Natural killer cell (primary cell): ENCODE measurements around the gene CABP7. TPM values are rescaled to one million over a fixed set of nuclear protein-coding genes. Genes with fewer than 3 reads are reported as not detected.

Experiments used
- ATAC-seq, 3 donors: fragments of 150-1000 bp in 2 of 3; fragments of 200-7000 bp in 1 of 3; cut with Tn5 transposase; 1 replicate in 1 of 3; 2 replicates in 2 of 3; pipeline ENCODE4 v1.10.0; 2021; ENCODE audit warnings: mild to moderate bottlenecking in 2 of 3, moderate library complexity in 2 of 3
- DNase-seq, 2 donors: peaks; one replicate each; pipeline versions ENCODE4 v3.0.0 to v3.0.0-alpha.2; 2013 to 2021; ENCODE audit warnings: mixed read lengths in 1 of 2
- H3K27ac ChIP-seq: one replicate; pipeline ENCODE4 v1.5.1; 2013; ENCODE audit warnings: mild to moderate bottlenecking, low read length
- H3K27me3 ChIP-seq: one replicate; pipeline ENCODE4 v1.6.1; 2013; ENCODE audit warnings: low read length; ENCODE audit not compliant: control insufficient read depth, insufficient read depth
- H3K36me3 ChIP-seq: one replicate; pipeline ENCODE4 v1.6.1; 2013; ENCODE audit warnings: low read length; ENCODE audit not compliant: control insufficient read depth, insufficient read depth
- H3K4me1 ChIP-seq: one replicate; pipeline ENCODE4 v1.6.1; 2013; ENCODE audit warnings: low read length; ENCODE audit not compliant: control insufficient read depth, insufficient read depth
- H3K4me3 ChIP-seq: one replicate; pipeline ENCODE4 v1.5.1; 2013; ENCODE audit warnings: low read length
- H3K9me3 ChIP-seq: one replicate; pipeline ENCODE4 v1.6.1; 2013; ENCODE audit warnings: low read length; ENCODE audit not compliant: control insufficient read depth, insufficient read depth
- H3K27ac Mint-ChIP-seq, 2 donors: one replicate each; pipeline ENCODE4 v1.8.0; 2022; ENCODE audit warnings: mild to moderate bottlenecking in 2 of 2, mixed read lengths in 2 of 2, moderate library complexity in 1 of 2
- H3K27me3 Mint-ChIP-seq, 2 donors: one replicate each; pipeline ENCODE4 v1.8.0; 2022; ENCODE audit warnings: low read depth in 2 of 2, mixed read lengths in 2 of 2
- H3K36me3 Mint-ChIP-seq: one replicate; pipeline ENCODE4 v1.8.0; 2022; ENCODE audit warnings: mixed read lengths
- H3K4me1 Mint-ChIP-seq, 2 donors: one replicate each; pipeline ENCODE4 v1.8.0; 2022; ENCODE audit warnings: mixed read lengths in 2 of 2
- H3K4me3 Mint-ChIP-seq: one replicate; pipeline ENCODE4 v1.8.0; 2022; ENCODE audit warnings: mild to moderate bottlenecking, moderate library complexity, mixed read lengths
- H3K9me3 Mint-ChIP-seq, 2 donors: one replicate each; pipeline ENCODE4 v1.8.0; 2022; ENCODE audit warnings: mixed read lengths in 2 of 2
- CTCF ChIP-seq: fragments of 200-600 bp; IDR thresholded peaks from one replicate; pipeline ENCODE4 v1.8.0; 2022; ENCODE audit warnings: antibody characterized with exemption
- WGBS: methylation state at CpG from one replicate; pipeline ENCODE4 v1.1.7; 2013; ENCODE audit warnings: missing lambda C conversion rate; ENCODE audit not compliant: insufficient coverage; 5-methylcytosine and 5-hydroxymethylcytosine counted together
- intact Hi-C: fragments of 100-400 bp; cut with micrococcal nuclease; formaldehyde crosslinking; loops from one replicate; pipeline ENCODE4 v1.14.2; 2022
- total RNA-seq, 4 donors: library from RNA; stranded (reverse); fragments of 120-200 nt in 1 of 4; gene quantifications; one replicate each; pipeline versions ENCODE4 v1.2.3 to v1.2.4, GENCODE V29; 2013 to 2022

Gene CABP7
- total RNA-seq, 3 donors from 2014 or later (not counting 1 experiment from before 2014, with no cell fraction given), result 0.35 to 0.93 (median 0.54) TPM

GRCh38 chr22:29780748-29781676 is 61.2 kb downstream of the CABP7 start:
- Histone ChIP-seq H3K36me3 (no peaks in the 10 kb centered on the region), H3K27me3 (no peaks in the 10 kb centered on the region), H3K27ac (no peak overlapping the region), H3K4me1 (no peaks in the 10 kb centered on the region), H3K4me3 (no peak overlapping the region), H3K9me3 (no peaks in the 10 kb centered on the region)
- H3K27me3 Mint-ChIP-seq, result no peaks in the 10 kb centered on the region
- 76% methylated on average over 8 of the region's 8 CpGs for WGBS
- no peak overlapping the region for H3K27ac Mint-ChIP-seq
- no peaks in the 10 kb centered on the region for H3K9me3 Mint-ChIP-seq
- DNase-seq, result no peak
- ATAC-seq, result no peak
- TF ChIP-seq CTCF, result no peak
- no peak overlapping the region for H3K4me3 Mint-ChIP-seq
- no peaks in the 10 kb centered on the region for H3K4me1 Mint-ChIP-seq
- intact Hi-C loops, result no loop called here
- H3K36me3 Mint-ChIP-seq, result no peaks in the 10 kb centered on the region

Other genes starting within 250 kb of the CABP7 start
- under 1 TPM; 0.09 to 0.48 (median 0.12) TPM for gene NEFH, start 239.8 kb upstream of the CABP7 start, total RNA-seq
- gene THOC5, start 166.2 kb upstream of the CABP7 start, total RNA-seq, result 10 to 100 TPM; 42.4 to 62.5 (median 52.6) TPM
- 10 to 100 TPM; 22.4 to 25.3 (median 24.8) TPM for gene NIPSNAP1, start 138.9 kb upstream of the CABP7 start, total RNA-seq
- 10 to 100 TPM; 32.4 to 43.8 (median 39.6) TPM for gene NF2, start 116.4 kb upstream of the CABP7 start, total RNA-seq
- gene ZMAT5, start 47.0 kb downstream of the CABP7 start, total RNA-seq, result 10 to 100 TPM; 15.9 to 20.0 (median 16.0) TPM
- 10 to 100 TPM; 33.6 to 40.8 (median 35.4) TPM for gene UQCR10, start 47.4 kb downstream of the CABP7 start, total RNA-seq
- gene ASCC2, start 118.3 kb downstream of the CABP7 start, total RNA-seq, result 100 to 1,000 TPM; 102 to 130 (median 128) TPM
- 10 to 100 TPM; 62.1 to 83.4 (median 75.6) TPM for gene MTMR3, start 163.2 kb downstream of the CABP7 start, total RNA-seq